Loucy (cell line): Measurements from ENCODE around the gene PHAF1.

Experiments
- EZH2phosphoT487 ChIP-seq: fragments of 200-600 bp; IDR thresholded peaks from 2 replicates; pipeline ENCODE4 v1.6.1; 2018; ENCODE audit warnings: antibody characterized with exemption, mild to moderate bottlenecking, moderate library complexity, borderline replicate concordance
- TF ChIP-seq, protein P1 (sequence below): fragments of 200-600 bp; sonication (generic); conservative IDR thresholded peaks from 2 replicates; pipeline ENCODE4 v1.5.1; 2014; ENCODE audit warnings: mild to moderate bottlenecking, antibody characterized with exemption, low read length

DNA sequence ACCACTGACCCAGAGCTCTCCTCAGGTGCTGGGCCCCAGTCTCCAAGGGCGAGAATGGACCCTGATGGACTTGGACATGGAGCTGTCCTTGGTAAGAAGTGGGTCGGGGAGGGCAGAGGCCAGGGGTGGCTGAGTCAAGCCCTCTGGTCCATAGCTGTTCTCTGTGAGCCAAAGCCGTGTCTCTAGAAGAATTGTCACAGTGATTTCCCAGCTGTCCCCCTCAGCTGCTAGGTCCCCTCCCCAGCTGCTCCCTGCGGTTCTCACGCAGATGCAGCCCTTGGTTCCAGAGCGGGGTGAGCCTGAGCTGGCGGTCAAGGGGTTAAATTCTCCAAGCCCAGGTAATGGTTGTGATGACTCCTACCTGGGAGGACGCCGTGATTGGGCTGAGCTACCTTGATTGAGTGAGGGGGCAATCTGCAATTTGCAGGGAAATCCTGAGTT lies 59.3 kb downstream of the PHAF1 start:
- TF ChIP-seq, protein P1, sequence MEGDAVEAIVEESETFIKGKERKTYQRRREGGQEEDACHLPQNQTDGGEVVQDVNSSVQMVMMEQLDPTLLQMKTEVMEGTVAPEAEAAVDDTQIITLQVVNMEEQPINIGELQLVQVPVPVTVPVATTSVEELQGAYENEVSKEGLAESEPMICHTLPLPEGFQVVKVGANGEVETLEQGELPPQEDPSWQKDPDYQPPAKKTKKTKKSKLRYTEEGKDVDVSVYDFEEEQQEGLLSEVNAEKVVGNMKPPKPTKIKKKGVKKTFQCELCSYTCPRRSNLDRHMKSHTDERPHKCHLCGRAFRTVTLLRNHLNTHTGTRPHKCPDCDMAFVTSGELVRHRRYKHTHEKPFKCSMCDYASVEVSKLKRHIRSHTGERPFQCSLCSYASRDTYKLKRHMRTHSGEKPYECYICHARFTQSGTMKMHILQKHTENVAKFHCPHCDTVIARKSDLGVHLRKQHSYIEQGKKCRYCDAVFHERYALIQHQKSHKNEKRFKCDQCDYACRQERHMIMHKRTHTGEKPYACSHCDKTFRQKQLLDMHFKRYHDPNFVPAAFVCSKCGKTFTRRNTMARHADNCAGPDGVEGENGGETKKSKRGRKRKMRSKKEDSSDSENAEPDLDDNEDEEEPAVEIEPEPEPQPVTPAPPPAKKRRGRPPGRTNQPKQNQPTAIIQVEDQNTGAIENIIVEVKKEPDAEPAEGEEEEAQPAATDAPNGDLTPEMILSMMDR: no peak
- no peak for TF ChIP-seq EZH2phosphoT487
